GM12873 (cell line): Measurements from ENCODE around the gene FSCN2.

Experiments
- TF ChIP-seq, protein P1 (sequence below): IDR thresholded peaks from 2 replicates; pipeline ENCODE4 v1.5.1; 2012; ENCODE audit warnings: low read depth, mild to moderate bottlenecking, moderate library complexity, low read length, control low read depth; ENCODE audit not compliant: insufficient read depth; ENCODE audit errors: missing control alignments

The FSCN2 gene

DNA sequence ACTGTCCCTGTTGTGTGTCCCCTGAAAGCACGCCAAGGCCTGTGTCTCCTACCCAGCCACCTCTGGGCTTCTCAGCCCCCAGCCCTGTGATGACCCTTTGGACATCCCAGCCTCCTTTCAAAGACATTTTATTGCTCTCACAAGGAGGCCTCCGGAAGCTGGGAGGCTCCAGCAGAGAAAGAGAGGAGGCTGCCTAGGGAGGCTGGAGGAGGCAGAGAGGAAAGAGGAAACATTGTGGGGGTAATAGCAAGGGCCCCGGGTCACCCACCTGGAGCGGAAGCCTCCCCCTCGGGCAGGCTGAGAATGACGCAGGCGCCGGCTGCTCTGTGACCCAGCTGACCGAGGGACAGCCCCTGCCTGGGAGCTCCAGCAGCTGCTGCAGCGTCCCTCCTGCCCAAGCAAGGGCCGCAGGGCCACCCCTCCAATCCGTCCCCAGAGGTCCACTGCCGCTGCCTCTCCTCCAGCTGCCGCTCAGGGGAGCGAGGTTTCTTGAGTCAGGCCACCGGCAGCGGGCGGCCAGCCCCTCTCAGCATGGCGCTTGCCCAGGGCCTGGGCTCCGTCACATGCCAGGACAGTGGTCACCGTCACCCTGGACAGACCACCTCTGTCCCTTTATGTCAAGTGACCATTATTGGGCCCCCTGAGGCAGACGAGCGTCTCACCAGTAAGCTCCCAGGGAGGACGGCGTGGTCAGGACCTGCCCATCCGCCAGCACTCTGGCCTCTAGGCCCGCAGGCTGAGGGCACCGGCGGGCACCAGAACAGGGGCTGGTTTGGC lies 44.9 kb upstream of the FSCN2 start:
- TF ChIP-seq, protein P1, sequence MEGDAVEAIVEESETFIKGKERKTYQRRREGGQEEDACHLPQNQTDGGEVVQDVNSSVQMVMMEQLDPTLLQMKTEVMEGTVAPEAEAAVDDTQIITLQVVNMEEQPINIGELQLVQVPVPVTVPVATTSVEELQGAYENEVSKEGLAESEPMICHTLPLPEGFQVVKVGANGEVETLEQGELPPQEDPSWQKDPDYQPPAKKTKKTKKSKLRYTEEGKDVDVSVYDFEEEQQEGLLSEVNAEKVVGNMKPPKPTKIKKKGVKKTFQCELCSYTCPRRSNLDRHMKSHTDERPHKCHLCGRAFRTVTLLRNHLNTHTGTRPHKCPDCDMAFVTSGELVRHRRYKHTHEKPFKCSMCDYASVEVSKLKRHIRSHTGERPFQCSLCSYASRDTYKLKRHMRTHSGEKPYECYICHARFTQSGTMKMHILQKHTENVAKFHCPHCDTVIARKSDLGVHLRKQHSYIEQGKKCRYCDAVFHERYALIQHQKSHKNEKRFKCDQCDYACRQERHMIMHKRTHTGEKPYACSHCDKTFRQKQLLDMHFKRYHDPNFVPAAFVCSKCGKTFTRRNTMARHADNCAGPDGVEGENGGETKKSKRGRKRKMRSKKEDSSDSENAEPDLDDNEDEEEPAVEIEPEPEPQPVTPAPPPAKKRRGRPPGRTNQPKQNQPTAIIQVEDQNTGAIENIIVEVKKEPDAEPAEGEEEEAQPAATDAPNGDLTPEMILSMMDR, result no peak

DNA sequence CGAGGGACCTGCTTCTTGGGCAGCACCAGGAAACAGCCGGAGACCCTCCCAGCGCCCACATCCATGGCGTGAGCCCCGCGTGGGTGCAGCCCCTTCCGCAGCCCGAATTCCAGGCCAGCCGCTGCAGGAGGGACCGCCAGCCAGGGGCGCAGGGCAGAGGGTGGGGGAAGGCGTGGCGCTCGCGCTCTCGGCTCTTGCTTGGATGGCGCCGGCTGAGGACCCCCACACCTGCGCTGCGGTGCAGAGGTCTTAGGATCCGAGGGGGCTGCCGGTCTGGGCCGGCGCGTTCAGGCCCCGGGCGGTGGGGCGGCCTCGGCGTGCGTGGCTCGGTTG lies 44.3 kb upstream of the FSCN2 start:
- TF ChIP-seq, protein P1, result no peak

DNA sequence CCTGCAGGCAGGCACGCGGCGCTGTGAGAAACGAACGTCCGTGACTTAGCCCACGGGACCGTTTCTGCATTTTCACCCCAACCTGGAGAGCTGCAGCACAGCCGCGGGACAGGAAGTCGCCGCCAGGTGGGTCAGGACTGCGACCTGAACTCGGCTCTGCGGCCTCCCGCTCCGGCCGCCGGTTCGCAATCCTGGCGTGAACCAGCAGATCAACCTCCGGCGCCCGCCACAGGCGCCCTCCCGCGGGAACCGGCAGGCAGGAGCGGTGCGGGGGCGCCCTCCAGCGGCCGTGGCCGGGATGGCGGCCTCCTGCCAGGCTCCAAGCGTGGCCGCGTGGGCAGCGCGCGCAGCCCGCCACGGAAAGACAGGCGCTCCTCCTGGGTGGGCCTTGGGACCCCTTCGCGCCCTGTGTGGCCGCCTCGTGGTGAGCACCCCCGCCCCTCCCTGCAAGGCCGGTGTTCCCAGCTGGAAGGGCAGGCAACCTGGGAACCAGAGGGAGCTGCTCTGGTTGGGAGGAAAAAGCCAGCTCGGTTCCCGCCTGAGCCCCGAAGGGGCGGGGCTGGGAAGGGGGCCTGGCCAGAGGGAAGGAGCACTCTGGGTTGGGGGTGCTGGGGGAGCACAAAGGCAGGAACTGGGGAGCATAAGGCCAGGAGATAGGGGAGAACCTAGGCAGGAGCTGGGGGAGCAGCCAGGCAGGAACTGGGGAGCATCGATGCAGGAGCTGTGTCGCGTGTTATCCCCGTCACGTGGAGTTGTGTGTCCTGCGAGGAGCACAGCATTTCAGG lies 43.8 kb upstream of the FSCN2 start:
- TF ChIP-seq, protein P1, result peak; percentile 89

DNA sequence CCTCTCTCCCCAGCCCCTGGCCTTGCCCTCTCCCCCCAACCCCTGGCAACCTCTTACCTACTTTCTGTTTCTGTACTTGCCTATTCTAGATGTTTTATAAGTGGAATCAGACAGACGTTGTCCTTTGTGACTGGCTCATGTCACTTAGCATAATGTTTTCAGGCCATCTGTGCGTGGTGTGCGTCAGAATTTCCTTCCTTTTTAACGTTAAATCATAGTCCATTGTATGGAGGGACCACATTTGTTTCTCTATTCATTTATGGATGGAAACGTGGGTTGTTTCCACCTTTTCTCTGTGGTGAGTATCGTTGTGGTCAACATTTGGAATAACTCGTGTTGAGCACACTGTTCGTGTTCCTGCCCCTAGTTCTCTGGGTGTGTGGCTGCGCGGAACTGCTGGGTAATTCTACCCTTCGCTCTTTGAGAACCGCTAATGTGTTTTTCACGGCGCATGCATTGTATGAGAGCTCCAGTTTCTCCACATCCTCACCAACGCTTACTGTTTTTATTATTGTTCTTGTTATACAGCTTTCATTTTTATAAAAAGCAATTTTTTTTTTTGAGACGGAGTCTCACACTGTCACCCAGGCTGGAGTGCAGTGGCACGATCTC lies 41.9 kb upstream of the FSCN2 start:
- TF ChIP-seq, protein P1, result no peak

DNA sequence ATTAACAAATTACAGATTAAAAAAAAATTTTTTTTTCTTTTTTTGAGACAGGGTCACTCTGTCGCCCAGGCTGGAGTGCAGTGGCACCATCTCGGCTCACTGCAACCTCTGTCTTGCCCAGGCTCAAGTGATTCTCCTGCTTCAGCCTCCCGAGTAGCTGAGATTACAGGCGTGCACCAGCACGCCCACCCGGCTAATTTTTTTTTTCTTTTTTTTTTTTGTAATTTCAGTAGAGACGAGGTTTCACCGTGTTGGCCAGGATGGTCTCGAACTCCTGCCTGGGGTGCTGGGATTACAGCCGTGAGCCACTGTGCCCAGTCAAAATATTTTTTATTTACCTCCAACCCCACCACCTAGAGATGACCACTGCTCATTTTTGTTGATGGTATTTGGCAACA lies 41.1 kb upstream of the FSCN2 start:
- TF ChIP-seq, protein P1, result no peak

DNA sequence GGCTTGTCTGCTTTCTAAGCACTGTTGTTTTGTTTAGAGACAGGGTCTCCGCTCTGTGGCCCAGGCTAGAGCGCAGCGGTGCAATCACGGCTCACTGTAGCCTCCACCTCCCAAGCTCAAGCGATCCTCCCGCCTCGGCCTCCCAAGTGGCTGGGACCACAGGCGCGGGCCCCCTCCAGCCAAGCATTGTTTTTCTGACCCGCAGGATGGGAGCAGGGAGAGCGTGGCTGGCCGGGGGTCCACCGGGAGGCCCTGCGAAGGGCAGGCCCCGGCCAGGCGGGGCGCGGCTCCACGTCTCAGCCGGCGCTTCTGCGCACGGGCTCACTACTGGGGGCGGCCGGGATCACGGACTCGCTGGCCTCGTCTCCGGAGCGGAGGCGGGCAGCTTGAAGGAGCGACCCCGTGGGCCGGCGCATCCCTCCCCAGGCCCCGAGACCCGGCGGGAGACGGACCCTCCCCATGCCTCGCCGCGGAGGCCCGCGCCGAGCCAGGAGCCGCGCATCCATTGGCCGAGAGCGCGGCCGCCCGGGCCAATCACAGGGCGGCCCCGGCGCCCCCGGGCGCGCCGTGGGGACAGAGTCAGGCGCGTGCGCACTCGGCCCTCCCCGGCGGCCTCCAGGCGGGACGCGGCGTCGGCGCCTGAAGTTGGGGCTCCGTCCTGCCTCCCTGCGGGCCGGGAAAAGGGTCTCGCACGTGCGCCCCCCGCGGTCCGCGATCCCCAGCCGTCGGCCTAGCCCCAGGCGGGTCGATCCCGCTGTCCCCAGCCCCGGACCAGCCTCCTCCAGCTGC lies 40.5 kb upstream of the FSCN2 start:
- TF ChIP-seq, protein P1, result no peak
